IMR-90 (cell line): ENCODE data around the gene NTRK3. TPM values are rescaled to one million over a fixed set of nuclear protein-coding genes. Genes with fewer than 3 reads are reported as not detected.

Experiments used
- ATAC-seq: fragments of 200-7000 bp; cut with Tn5 transposase; 2 replicates; pipeline ENCODE4 v1.9.1; 2020; ENCODE audit warnings: low read depth, mild to moderate bottlenecking, moderate library complexity
- BruUV-seq: library from RNA; stranded (reverse); fragments of 400-500 nt; replicated peaks from 2 replicates; lab custom pipeline; 2021; lab: Mats Ljungman, UMichigan
- CTCF ChIA-PET: fragments of 300-600 bp; formaldehyde crosslinking; extraction: SDS; loops from one replicate; lab custom pipeline; 2021; ENCODE audit warnings: antibody characterized with exemption; lab: Yijun Ruan, JAX
- POLR2A ChIA-PET: fragments of 300-600 bp; sonication (Branson Sonifier 250); formaldehyde crosslinking; loops from one replicate; lab custom pipeline; 2022; ENCODE audit warnings: antibody characterized with exemption; ENCODE audit not compliant: unreplicated experiment; lab: Charles Lee
- DNase-seq: peaks from one replicate; pipeline ENCODE4 v3.0.0; 2013
- H2AFZ ChIP-seq: replicated peaks from 2 replicates; pipeline ENCODE3; 2013; ENCODE audit warnings: low read length, mild to moderate bottlenecking; ENCODE audit not compliant: poor library complexity
- H2AK5ac ChIP-seq: 2 replicates; pipeline ENCODE4 v1.6.1; 2013; ENCODE audit warnings: low read depth, low read length, inconsistent platforms
- H2AK9ac ChIP-seq: replicated peaks from 2 replicates; pipeline ENCODE3; 2013; ENCODE audit warnings: mild to moderate bottlenecking, low read depth, low read length, moderate library complexity; ENCODE audit not compliant: poor library complexity
- H2BK120ac ChIP-seq: 2 replicates; pipeline ENCODE4 v1.6.1; 2013; ENCODE audit warnings: low read depth, low read length, inconsistent platforms
- H2BK15ac ChIP-seq: 3 replicates; pipeline ENCODE4 v1.6.1; 2013; ENCODE audit warnings: low read depth, low read length, inconsistent platforms
- H2BK20ac ChIP-seq: 2 replicates; pipeline ENCODE4 v1.6.1; 2013; ENCODE audit warnings: low read depth, mild to moderate bottlenecking, inconsistent platforms, low read length, moderate library complexity
- H2BK5ac ChIP-seq: 2 replicates; pipeline ENCODE4 v1.6.1; 2013; ENCODE audit warnings: mild to moderate bottlenecking, low read depth, low read length, inconsistent platforms; ENCODE audit not compliant: poor library complexity, severe bottlenecking
- H3K14ac ChIP-seq: replicated peaks from 2 replicates; pipeline ENCODE4 v1.6.1; 2013; ENCODE audit warnings: low read depth, low read length, inconsistent platforms
- H3K18ac ChIP-seq: 2 replicates; pipeline ENCODE4 v1.6.1; 2013; ENCODE audit warnings: low read depth, low read length, control low read depth
- H3K23ac ChIP-seq: 2 replicates; pipeline ENCODE4 v1.6.1; 2013; ENCODE audit warnings: low read depth, low read length, inconsistent platforms
- H3K27ac ChIP-seq: 2 replicates; pipeline ENCODE4 v1.5.1; 2013; ENCODE audit warnings: mild to moderate bottlenecking, control low read depth, low read length; ENCODE audit not compliant: insufficient read depth
- H3K27me3 ChIP-seq: 2 replicates; pipeline ENCODE4 v1.6.1; 2013; ENCODE audit warnings: low read length; ENCODE audit not compliant: control insufficient read depth, insufficient read depth
- H3K36me3 ChIP-seq: 2 replicates; pipeline ENCODE4 v1.6.1; 2013; ENCODE audit warnings: low read length, mixed read lengths; ENCODE audit not compliant: control insufficient read depth, insufficient read depth
- H3K4ac ChIP-seq: 2 replicates; pipeline ENCODE4 v1.6.1; 2013; ENCODE audit warnings: low read depth, low read length, inconsistent platforms
- H3K4me1 ChIP-seq: 2 replicates; pipeline ENCODE4 v1.6.1; 2013; ENCODE audit warnings: low read length, mixed read lengths; ENCODE audit not compliant: control insufficient read depth, insufficient read depth
- H3K4me2 ChIP-seq: 2 replicates; pipeline ENCODE4 v1.6.1; 2013; ENCODE audit warnings: low read depth, mild to moderate bottlenecking, control low read depth, low read length, moderate library complexity
- H3K4me3 ChIP-seq: 2 replicates; pipeline ENCODE4 v1.5.1; 2013; ENCODE audit warnings: low read depth, mild to moderate bottlenecking, control low read depth, low read length, moderate library complexity; ENCODE audit not compliant: insufficient read depth
- H3K56ac ChIP-seq: 2 replicates; pipeline ENCODE4 v1.6.1; 2013; ENCODE audit warnings: low read length, inconsistent platforms; ENCODE audit not compliant: insufficient read depth; ENCODE audit errors: extremely low read depth
- H3K79me1 ChIP-seq, 2 experiments: 2 replicates each; pipeline ENCODE4 v1.6.1; 2013; ENCODE audit warnings: low read length in 2 of 2, inconsistent platforms in 1 of 2, low read depth in 1 of 2
- H3K9ac ChIP-seq: 2 replicates; pipeline ENCODE4 v1.6.1; 2013; ENCODE audit warnings: low read depth, low read length, control low read depth
- H3K9me1 ChIP-seq: 2 replicates; pipeline ENCODE4 v1.6.1; 2013; ENCODE audit warnings: low read length, inconsistent platforms; ENCODE audit not compliant: insufficient read depth
- H3K9me3 ChIP-seq: 2 replicates; pipeline ENCODE4 v1.6.1; 2013; ENCODE audit warnings: low read length; ENCODE audit not compliant: control insufficient read depth, insufficient read depth
- H4K20me1 ChIP-seq: 2 replicates; pipeline ENCODE4 v1.6.1; 2013; ENCODE audit warnings: low read length, inconsistent platforms; ENCODE audit not compliant: insufficient read depth
- H4K5ac ChIP-seq: 2 replicates; pipeline ENCODE4 v1.6.1; 2013; ENCODE audit warnings: mild to moderate bottlenecking, low read depth, low read length, control low read depth
- H4K8ac ChIP-seq, 2 experiments: 2 replicates each; pipeline ENCODE4 v1.6.1; 2013; ENCODE audit warnings: low read depth in 2 of 2, low read length in 2 of 2, control low read depth in 1 of 2, inconsistent platforms in 1 of 2
- H4K91ac ChIP-seq: 2 replicates; pipeline ENCODE4 v1.6.1; 2013; ENCODE audit warnings: low read depth, low read length, inconsistent platforms; ENCODE audit not compliant: insufficient read depth
- ELK1 ChIP-seq: fragments of 150-350 bp; IDR thresholded peaks from 2 replicates; pipeline ENCODE4 v1.6.1; 2016; ENCODE audit warnings: low read depth, mild to moderate bottlenecking, low read length, moderate library complexity, borderline replicate concordance
- MAFK ChIP-seq: IDR thresholded peaks from 2 replicates; pipeline ENCODE4 v1.6.1; 2012; ENCODE audit warnings: low read depth, low read length, improper control_type of control experiment
- MXI1 ChIP-seq: IDR thresholded peaks from 2 replicates; pipeline ENCODE4 v1.6.1; 2012; ENCODE audit warnings: low read depth, mild to moderate bottlenecking, low read length, moderate library complexity, borderline replicate concordance
- NFE2L2 ChIP-seq: fragments of 150-350 bp; IDR thresholded peaks from 2 replicates; pipeline ENCODE4 v1.6.1; 2016; ENCODE audit warnings: low read depth, mild to moderate bottlenecking, low read length
- SMC3 ChIP-seq: fragments of 150-350 bp; IDR thresholded peaks from 2 replicates; pipeline ENCODE4 v1.6.1; 2016; ENCODE audit warnings: low read depth, mild to moderate bottlenecking, antibody characterized with exemption, low read length, moderate library complexity
- USF2 ChIP-seq: fragments of 150-350 bp; IDR thresholded peaks from 2 replicates; pipeline ENCODE4 v1.6.1; 2017; ENCODE audit warnings: mild to moderate bottlenecking, antibody characterized with exemption, low read length, low read depth
- WGBS, 2 experiments: methylation state at CpG; one replicate each; pipeline versions ENCODE4 v1.1.5 to v1.1.7; 2013; ENCODE audit warnings: missing lambda C conversion rate in 2 of 2; ENCODE audit not compliant: insufficient read length in 1 of 2; ENCODE audit errors: extremely low coverage in 2 of 2; 5-methylcytosine and 5-hydroxymethylcytosine counted together
- dilution Hi-C: fragments of 300-500 bp; cut with HindIII; formaldehyde crosslinking; loops from one replicate; pipeline ENCODE4 v1.14.3; 2018; ENCODE audit warnings: low sequenced_read_pairs; ENCODE audit not compliant: unreplicated experiment
- in situ Hi-C: fragments of 300-500 bp; cut with MboI; formaldehyde crosslinking; loops from 3 replicates; pipeline ENCODE4 v1.14.3; 2019; ENCODE audit warnings: low sequenced_read_pairs, inconsistent platforms, mixed read lengths
- intact Hi-C: fragments of 100-400 bp; cut with micrococcal nuclease; formaldehyde crosslinking; loops from 2 replicates; pipeline ENCODE4 v1.10.0; 2022
- polyA plus RNA-seq, 3 experiments: library from polyadenylated mRNA; depleted of rRNA; stranded (reverse); fragments of >200 nt; gene quantifications; 2 replicates each; pipeline ENCODE4 v1.2.3, GENCODE V29; 2012; ENCODE audit warnings: low replicate concordance in 1 of 3
- total RNA-seq: library from RNA; depleted of rRNA; stranded (reverse); fragments of >200 nt; gene quantifications from 2 replicates; pipeline ENCODE4 v1.2.3, GENCODE V29; 2012

NTRK3 gene
- total and polyA plus RNA-seq, 2 of the 4 experiments (the other 2 are of a cell fraction), result under 0.01 to 0.15 TPM

- H4K8ac ChIP-seq, result no peak overlapping the region
- no CpG with 5 or more reads among the region's 3 CpGs for WGBS, 2 experiments
- in situ Hi-C loops (no loop called here), intact Hi-C loops (no loop called here), dilution Hi-C loops (no loop called here)
- no peak overlapping the region for H3K18ac ChIP-seq
- no peak overlapping the region for H2BK15ac ChIP-seq
- no peak overlapping the region for H4K91ac ChIP-seq
- H3K56ac ChIP-seq, result no peak overlapping the region
- H4K20me1 ChIP-seq, result no peaks in the 10 kb centered on the region
- H2BK120ac ChIP-seq, result no peak overlapping the region
- peaks cover 28% of the 10 kb centered on the region for H3K9me3 ChIP-seq
- H3K27me3 ChIP-seq, result no peaks in the 10 kb centered on the region
- no peak overlapping the region for H3K9ac ChIP-seq
- TF ChIP-seq MAFK (no peak), NFE2L2 (no peak), MXI1 (no peak), USF2 (no peak), ELK1 (no peak), SMC3 (no peak)
- CTCF ChIA-PET, result no interaction called here
- H3K14ac ChIP-seq, result no peak overlapping the region
- no peak overlapping the region for H2AFZ ChIP-seq
- H3K4ac ChIP-seq, result no peak overlapping the region
- H3K23ac ChIP-seq, result no peak overlapping the region
- no TSS peak for BruUV-seq
- ATAC-seq, result no peak
- no peak overlapping the region for H2BK5ac ChIP-seq
- no peak overlapping the region for H2AK9ac ChIP-seq
- no peak overlapping the region for H3K4me3 ChIP-seq
- H2AK5ac ChIP-seq, result no peak overlapping the region
- no peak overlapping the region for H2BK20ac ChIP-seq
- H3K79me1 ChIP-seq, result no peaks in the 10 kb centered on the region
- no peak overlapping the region for H4K5ac ChIP-seq
- POLR2A ChIA-PET, result no interaction called here
- H3K9me1 ChIP-seq, result no peaks in the 10 kb centered on the region
- H3K27ac ChIP-seq, result no peak overlapping the region
- H3K4me2 ChIP-seq, result no peak overlapping the region
- H3K36me3 ChIP-seq, result no peaks in the 10 kb centered on the region
- DNase-seq, result no peak
- H3K4me1 ChIP-seq, result no peaks in the 10 kb centered on the region
Observed at GRCh38 chr15:88028024-88028423, 228.5 kb downstream of the NTRK3 start.
